NCI-H1417 treated with DMSO at 0.1 percent for 48 hours (cell line): ENCODE data around the gene DHCR24.

Experiments
- DNase-seq: peaks from one replicate; lab custom pipeline; 2025; lab: John Stamatoyannopoulos, UW

The DHCR24 gene

GRCh38 chr1:54846301-54846700 is 40.7 kb downstream of the DHCR24 start:
- DNase-seq, result no peak

- DNase-seq, result no peak
Measured at GRCh38 chr1:54845772-54846171, 41.2 kb downstream of the DHCR24 start.

- DNase-seq, result no peak
Measured at GRCh38 chr1:54844564-54844963, 42.4 kb downstream of the DHCR24 start.

- no peak for DNase-seq
Measured at GRCh38 chr1:54843449-54843848, 43.5 kb downstream of the DHCR24 start.

- DNase-seq, result no peak
Measured at GRCh38 chr1:54842963-54843362, 44.0 kb downstream of the DHCR24 start.

- DNase-seq, result no peak
Measured at GRCh38 chr1:54842206-54842915, 44.6 kb downstream of the DHCR24 start.

- no peak for DNase-seq
Measured at GRCh38 chr1:54839824-54840223, 47.2 kb downstream of the DHCR24 start.

GRCh38 chr1:54838565-54839180 is 48.3 kb downstream of the DHCR24 start:
- no peak for DNase-seq

GRCh38 chr1:54837002-54837853 is 49.8 kb downstream of the DHCR24 start:
- no peak for DNase-seq

GRCh38 chr1:54836594-54836993 is 50.4 kb downstream of the DHCR24 start:
- DNase-seq, result no peak

- DNase-seq, result no peak
Measured at GRCh38 chr1:54835970-54836369, 51.0 kb downstream of the DHCR24 start.

GRCh38 chr1:54835131-54835898 is 51.7 kb downstream of the DHCR24 start:
- DNase-seq, result no peak

GRCh38 chr1:54834007-54834541 is 52.9 kb downstream of the DHCR24 start:
- no peak for DNase-seq

GRCh38 chr1:54833121-54833520 is 53.9 kb downstream of the DHCR24 start:
- no peak for DNase-seq

GRCh38 chr1:54826226-54826816 is 60.7 kb downstream of the DHCR24 start:
- no peak for DNase-seq

- DNase-seq, result no peak
Measured at GRCh38 chr1:54825696-54826095, 61.3 kb downstream of the DHCR24 start.

- no peak for DNase-seq
Measured at GRCh38 chr1:54823670-54824069, 63.3 kb downstream of the DHCR24 start.

GRCh38 chr1:54819733-54820132 is 67.3 kb downstream of the DHCR24 start:
- DNase-seq, result no peak

- no peak for DNase-seq
Measured at GRCh38 chr1:54819195-54819536, 67.8 kb downstream of the DHCR24 start.

GRCh38 chr1:54818461-54819194 is 68.4 kb downstream of the DHCR24 start:
- DNase-seq, result no peak

- no peak for DNase-seq
Measured at GRCh38 chr1:54816951-54817350, 70.0 kb downstream of the DHCR24 start.
